ENCODE measurements around the gene GRID1.

The GRID1 gene

DNA sequence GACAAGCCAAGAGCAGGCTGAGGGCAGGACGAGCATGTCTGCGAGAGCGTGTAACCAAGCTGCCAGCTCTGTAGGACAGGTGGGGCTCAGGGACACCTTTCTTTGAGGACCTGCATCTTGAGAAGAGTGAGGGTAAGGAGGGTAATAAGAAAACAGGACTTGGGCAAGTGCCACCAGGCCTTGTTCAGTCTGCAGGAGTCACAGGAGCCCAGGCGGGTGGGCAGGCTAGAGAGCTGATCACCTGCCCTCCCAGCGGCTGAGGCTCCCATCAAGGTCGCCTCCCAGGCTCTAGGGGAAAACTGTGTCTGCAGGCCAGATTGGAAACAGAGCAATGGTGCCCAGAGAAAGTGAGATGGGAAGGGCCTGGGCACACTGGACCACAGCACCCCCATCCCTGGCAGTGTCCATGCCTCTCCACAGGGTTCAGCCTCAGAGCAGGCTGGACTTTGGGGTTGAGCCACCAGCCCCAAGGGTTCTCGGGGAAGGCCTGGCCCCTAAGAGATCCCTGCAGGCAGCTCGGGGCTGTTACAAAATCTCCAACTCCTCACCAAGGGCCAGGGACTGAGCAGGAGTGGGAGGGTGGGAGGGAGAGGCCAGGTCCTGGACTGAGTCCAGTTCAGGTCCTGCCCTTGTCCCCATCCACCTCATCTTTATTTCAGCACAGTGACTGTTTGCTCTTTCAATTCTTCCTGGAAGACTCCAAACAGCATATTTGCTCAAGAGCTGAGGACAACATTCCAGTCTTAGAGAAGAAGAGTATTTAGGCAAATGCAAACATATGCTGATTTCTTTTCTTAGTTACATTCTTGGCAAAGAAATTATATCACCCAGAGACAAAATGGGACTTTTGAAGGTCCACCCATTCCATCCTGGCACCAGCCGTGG lies 161.9 kb downstream of the GRID1 start:
- no peak for DNase-seq

- DNase-seq, result peak; percentile 33
These were observed 163.3 kb downstream of the GRID1 start for GRCh38 chr10:86203162-86203905.

- no peak for DNase-seq
These were observed 164.3 kb downstream of the GRID1 start for GRCh38 chr10:86202226-86202735.

DNA sequence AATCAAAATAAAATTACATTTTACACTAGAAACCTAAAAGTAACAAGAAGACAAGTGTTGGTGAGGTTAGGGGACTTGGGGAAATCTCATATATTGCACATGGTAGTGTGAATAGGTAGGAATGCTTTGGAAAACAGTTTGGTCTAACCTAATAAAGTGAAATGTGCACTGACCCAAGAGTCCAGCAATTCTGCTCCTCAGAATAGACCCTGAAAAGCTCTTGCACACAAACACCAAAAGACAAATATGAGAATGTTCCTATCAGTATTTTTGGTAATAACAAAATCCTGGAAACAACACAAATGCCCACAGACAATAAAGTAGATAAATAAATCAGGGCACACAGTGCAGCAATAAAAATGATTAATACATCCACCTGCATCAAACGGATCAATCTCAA lies 165.7 kb downstream of the GRID1 start:
- no peak for DNase-seq

GRCh38 chr10:86200269-86200668 lies 166.3 kb downstream of the GRID1 start:
- DNase-seq, result no peak

DNA sequence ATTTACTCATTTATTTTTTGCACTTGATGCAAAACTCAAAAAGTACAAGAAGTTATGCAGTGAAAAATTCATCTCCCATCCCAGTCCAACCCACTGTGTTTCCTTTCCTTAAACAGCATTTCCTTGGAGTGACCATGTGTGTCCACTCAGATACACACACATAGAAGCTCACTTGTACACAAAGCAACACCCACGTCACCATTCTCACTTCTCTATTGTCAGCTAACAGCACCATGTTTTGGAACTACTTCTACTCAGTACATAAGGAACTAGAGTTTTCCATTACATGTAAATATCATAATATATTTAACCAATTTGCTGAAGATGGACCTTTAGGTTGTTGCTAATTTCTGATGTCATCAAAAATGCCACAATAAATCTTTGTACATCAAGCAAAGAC lies 167.6 kb downstream of the GRID1 start:
- DNase-seq, result no peak

DNA sequence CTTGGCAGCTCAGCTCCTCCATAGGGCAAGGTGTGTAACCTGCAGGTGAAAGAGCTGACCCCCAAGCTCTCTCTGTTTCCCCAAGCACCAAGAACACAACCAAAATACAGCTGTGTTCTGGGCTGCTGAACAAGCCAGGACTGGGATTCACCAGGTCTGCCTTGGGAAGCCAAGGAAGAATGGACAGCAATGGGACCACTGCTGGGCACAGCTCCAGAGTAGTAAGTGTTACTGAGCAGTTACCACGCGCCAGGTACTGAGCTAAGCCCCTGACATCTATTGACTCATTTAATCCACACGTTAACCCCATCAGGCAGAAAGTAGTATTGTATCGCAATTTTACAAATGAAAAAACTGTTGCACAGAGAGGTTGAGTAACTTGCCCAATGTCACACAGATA lies 168.3 kb downstream of the GRID1 start:
- no peak for DNase-seq

GRCh38 chr10:86197166-86197790 lies 169.3 kb downstream of the GRID1 start:
- no peak for DNase-seq

DNA sequence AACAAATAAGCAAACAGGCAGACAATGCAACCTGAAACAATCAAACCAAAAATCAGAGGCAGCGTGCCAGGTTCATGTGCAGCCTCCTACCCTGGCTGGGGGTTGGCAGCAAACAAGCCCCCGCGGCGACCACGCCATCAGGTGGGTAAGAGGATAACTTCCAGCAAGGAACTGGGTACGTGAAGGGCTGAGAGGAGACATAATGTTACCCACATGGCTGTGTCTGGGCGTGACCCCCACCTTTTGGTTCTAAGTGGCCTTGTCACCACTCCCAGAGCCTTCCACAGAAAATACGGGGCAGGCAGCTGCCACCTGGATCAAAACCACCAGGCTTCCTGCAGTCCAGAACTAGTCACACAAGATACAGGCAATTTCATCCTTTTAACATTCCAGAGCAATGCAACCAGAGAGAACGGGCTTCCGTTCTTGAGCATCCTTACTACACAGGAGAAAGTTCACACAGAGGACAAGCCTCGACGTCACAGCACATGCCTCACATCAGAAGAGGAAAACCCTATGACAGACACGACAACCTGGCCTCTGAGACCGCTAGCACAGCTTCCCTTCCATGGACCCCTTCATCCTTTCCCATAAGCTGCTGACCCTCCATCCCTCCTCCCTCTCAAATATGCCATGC lies 171.0 kb downstream of the GRID1 start:
- no peak for DNase-seq

DNA sequence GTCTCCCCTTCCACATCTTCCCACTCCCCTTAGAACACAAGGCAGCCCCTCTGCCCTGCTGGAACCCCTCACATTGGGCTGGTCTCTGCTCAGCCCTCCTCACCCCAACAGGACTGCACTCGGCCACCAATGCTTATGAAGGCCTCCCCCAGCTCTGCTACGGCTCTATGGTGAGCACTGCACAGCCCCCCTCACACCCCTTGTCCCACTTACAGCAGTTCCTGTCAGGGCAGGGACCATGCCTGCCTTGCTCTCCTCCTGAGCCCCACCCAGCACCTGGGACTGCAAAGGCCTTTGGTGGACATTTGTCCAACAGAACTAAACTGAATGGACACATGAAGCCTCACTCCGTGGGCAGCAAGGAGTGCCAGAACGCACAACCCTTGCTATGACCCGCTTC lies 171.9 kb downstream of the GRID1 start:
- no peak for DNase-seq

DNA sequence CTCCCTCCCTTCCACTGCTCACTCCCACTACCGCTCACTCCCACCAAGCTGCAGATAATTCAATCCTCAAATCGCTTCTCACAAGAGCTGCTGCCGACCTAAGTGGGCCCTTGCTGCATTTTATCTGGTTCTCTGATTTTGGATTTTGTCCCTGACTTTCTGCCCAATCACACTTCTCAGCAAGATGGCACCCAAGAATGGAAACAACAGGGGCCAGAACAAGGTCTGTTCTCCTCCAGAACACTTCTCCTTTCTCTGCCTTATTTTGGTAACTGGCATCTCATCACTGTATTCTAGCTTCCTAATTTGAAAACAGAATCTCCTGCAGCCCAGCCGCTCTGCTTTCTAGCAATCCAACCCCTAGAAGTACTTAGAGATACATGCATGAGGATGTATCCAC lies 172.8 kb downstream of the GRID1 start:
- DNase-seq, result no peak

DNA sequence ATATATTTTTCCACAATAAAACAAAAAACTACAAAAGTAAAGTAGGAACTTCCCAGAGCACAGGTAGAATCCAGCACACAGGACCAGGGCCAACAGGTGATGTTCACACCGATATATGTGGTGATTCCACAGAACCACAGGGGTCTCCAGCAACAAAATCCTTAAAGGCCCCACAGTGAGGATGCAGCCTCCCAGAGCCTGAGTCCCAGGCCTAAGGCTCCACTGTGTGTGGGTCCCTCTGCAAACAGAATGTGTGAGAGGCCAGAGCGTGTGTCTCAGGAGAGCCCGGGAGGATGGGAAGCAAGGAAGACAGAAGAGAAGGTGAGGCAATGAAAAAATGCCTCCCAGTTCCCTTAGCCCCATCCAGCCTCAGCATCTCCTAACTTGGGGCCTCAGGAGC lies 173.9 kb downstream of the GRID1 start:
- no peak for DNase-seq

DNA sequence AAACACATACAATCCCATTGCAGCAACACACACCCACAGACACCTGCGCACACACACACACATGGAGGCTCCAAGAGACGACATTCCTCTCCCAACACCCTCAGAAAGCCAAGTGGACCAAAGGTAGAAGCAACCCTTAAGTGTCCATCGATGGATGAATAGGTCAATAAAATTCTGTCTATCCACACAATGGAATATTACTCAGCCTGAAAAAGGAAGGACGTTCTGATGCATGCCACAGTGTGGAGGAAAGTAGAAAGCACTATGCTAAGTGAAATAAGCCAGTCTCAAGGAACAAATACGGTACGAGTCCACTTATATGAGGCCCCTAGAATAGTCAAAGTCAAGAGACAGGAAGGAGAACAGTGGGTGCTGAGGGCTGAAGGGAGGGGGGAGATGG lies 174.4 kb downstream of the GRID1 start:
- no peak for DNase-seq

- no peak for DNase-seq
These were observed 174.9 kb downstream of the GRID1 start for GRCh38 chr10:86191686-86192085.

- DNase-seq, result no peak
These were observed 175.4 kb downstream of the GRID1 start for GRCh38 chr10:86191166-86191565.

DNA sequence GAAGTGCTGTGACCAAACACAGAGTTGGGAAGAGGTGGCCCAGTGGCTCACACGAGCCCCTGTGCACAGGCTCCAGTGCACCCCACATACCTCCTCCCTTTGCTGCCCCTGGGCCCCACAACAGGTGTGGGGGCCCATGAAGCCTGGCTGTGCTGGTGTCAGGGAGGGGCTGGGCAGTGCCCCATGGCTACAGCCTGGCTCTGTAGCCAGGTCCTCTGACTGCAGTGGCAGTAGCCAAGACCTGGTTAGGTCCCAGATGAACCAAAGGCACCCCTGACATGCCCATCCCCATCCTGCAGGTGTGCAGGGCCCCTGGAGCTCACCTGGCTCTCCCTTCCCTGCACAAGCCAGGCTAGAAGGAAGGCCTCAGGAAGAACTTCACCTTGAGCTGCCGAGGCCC lies 176.3 kb downstream of the GRID1 start:
- no peak for DNase-seq

- DNase-seq, result no peak
These were observed 176.7 kb downstream of the GRID1 start for GRCh38 chr10:86189891-86190290.

DNA sequence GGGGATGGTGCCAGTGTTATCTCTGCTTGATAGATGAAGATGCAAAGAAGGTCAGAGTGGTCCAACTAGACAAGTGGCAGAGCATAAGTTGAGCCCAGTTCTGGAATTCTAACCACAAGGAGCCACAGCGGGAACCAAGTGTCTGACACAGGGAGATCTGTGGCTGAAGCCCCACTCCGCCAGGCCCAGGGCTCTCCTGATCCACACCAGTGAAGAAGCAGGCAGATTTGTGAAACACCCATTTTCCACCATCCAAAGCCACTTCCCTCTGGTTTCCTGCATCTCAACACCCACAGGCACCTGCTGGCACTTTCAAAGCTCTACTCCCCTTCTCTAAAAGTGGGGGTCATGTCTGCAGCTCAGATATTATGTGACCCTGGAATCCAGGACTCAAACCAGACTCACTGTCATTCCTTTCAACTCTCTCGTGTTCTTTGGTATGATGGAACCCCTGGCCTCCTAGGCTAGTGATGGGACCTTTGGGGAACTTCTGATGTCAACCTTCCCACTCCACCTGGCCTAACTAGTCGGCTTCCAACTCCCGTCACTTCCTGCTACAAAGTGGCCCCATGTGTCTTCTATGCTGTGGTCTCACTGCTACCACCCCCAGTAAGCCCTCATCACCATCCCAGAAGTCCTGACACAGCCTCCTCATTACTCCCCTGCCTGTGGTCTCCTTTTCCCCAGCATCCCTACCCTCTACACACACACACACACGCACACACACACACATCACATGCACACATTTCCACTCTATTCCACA lies 177.6 kb downstream of the GRID1 start:
- DNase-seq, result no peak

GRCh38 chr10:86188326-86188725 lies 178.3 kb downstream of the GRID1 start:
- DNase-seq, result no peak

- DNase-seq, result no peak
These were observed 178.9 kb downstream of the GRID1 start for GRCh38 chr10:86187499-86188239.

- no peak for DNase-seq
These were observed 180.0 kb downstream of the GRID1 start for GRCh38 chr10:86186633-86187032.

GRCh38 chr10:86182595-86182994 lies 184.0 kb downstream of the GRID1 start:
- no peak for DNase-seq

All from stimulated activated CD8-positive, alpha-beta memory T cell treated with anti-CD3 and anti-CD28 coated beads, Interleukin-4, amount 100 ng/mL, for 48 hours (primary cell).